K562 (cell line): Measurements from ENCODE around the gene HPGDS. TPM values are rescaled to one million over a fixed set of nuclear protein-coding genes. Genes with fewer than 3 reads are reported as not detected.
A peak's percentile ranks its signal among the peaks of the same experiment; 100 is the strongest.
"Not testable (repeated sequence)": the region's sequence is repeated elsewhere in the genome, so short reads cannot be mapped to it uniquely, and the experiment has no call there.

Source experiments
- ATAC-seq: fragments of 200-7000 bp; cut with Tn5 transposase; 3 replicates; pipeline ENCODE4 v1.9.1; 2020; ENCODE audit warnings: moderate library complexity
- BruUV-seq: library from RNA; stranded (reverse); fragments of 400-500 nt; replicated peaks from 2 replicates; lab custom pipeline; 2021; lab: Mats Ljungman, UMichigan
- CTCF ChIA-PET: fragments of 300-600 bp; formaldehyde crosslinking; extraction: SDS; loops from one replicate; lab custom pipeline; 2021; ENCODE audit warnings: low intra/inter-chr PET ratio; lab: Yijun Ruan, JAX
- POLR2A ChIA-PET: fragments of 300-600, 350-650 bp; sonication (Branson Sonifier 250); formaldehyde crosslinking; extraction: SDS; loops from one replicate; lab custom pipeline; 2021; ENCODE audit warnings: antibody characterized with exemption, inconsistent platforms; lab: Yijun Ruan, JAX
- DNase-seq, 4 experiments: peaks; one replicate each; pipeline versions ENCODE4 v3.0.0 to v3.0.0-alpha.2; 2011 to 2018; ENCODE audit warnings: low spot score in 3 of 4, mixed read lengths in 3 of 4; ENCODE audit errors: extremely low read depth in 1 of 4
- FAIRE-seq: peaks from 2 replicates; lab custom pipeline; 2011; peaks lifted over from hg19 to GRCh38; lab: Jason Lieb, UNC
- H2AFZ ChIP-seq: 2 replicates; pipeline ENCODE4 v1.6.0; 2011; ENCODE audit warnings: low read depth, low read length, control low read depth, inconsistent platforms
- H3K27ac ChIP-seq: fragments of 200-600 bp; 3 replicates; pipeline ENCODE4 v1.8.0; 2011; ENCODE audit warnings: low read depth, mild to moderate bottlenecking, control low read depth, inconsistent platforms, low read length, moderate library complexity, mixed read lengths; ENCODE audit errors: extremely low read depth
- H3K27me3 ChIP-seq, 2 experiments: fragments of 300-600 bp in 1 of 2; 2 replicates in 1 of 2; 3 replicates in 1 of 2; pipeline versions ENCODE4 v1.6.0 to v1.8.0; 2011; ENCODE audit warnings: inconsistent platforms in 2 of 2, low read length in 2 of 2, mild to moderate bottlenecking in 1 of 2, mixed read lengths in 1 of 2, moderate library complexity in 1 of 2; ENCODE audit not compliant: control insufficient read depth in 2 of 2, insufficient read depth in 2 of 2
- H3K36me3 ChIP-seq: fragments of 300-600 bp; 3 replicates; pipeline ENCODE4 v1.8.0; 2011; ENCODE audit warnings: mild to moderate bottlenecking, low read length, inconsistent platforms; ENCODE audit not compliant: control insufficient read depth, insufficient read depth
- H3K4me1 ChIP-seq, 2 experiments: fragments of 200-600 bp in 1 of 2; replicated peaks in 1 of 2; 2 replicates in 1 of 2; 3 replicates in 1 of 2; pipeline versions ENCODE4 v1.5.1 to v1.8.0; 2011; ENCODE audit warnings: inconsistent platforms in 2 of 2, low read length in 2 of 2, mild to moderate bottlenecking in 1 of 2, mixed read lengths in 1 of 2, moderate library complexity in 1 of 2; ENCODE audit not compliant: control insufficient read depth in 2 of 2, insufficient read depth in 2 of 2
- H3K4me2 ChIP-seq: 2 replicates; pipeline ENCODE4 v1.6.1; 2011; ENCODE audit warnings: low read length, control low read depth, inconsistent platforms, mixed read lengths; ENCODE audit not compliant: insufficient read depth
- H3K4me3 ChIP-seq: fragments of 200-600 bp; sonication (generic), shearing (Covaris generic); 2 replicates; pipeline ENCODE4 v1.5.1; 2016; ENCODE audit warnings: control low read depth, inconsistent platforms
- H3K79me2 ChIP-seq: fragments of 200-600 bp; 3 replicates; pipeline ENCODE4 v1.8.0; 2011; ENCODE audit warnings: low read length, inconsistent platforms; ENCODE audit not compliant: control insufficient read depth, insufficient read depth
- H3K9ac ChIP-seq, 2 experiments: 2 replicates each; pipeline versions ENCODE4 v1.6.0 to v1.6.1; 2011; ENCODE audit warnings: low read depth in 2 of 2, low read length in 2 of 2, control low read depth in 1 of 2, inconsistent platforms in 1 of 2, mild to moderate bottlenecking in 1 of 2, mixed read lengths in 1 of 2; ENCODE audit not compliant: insufficient read depth in 1 of 2
- H3K9me1 ChIP-seq: one replicate; pipeline ENCODE4 v1.6.0; 2011; ENCODE audit warnings: inconsistent platforms, mild to moderate bottlenecking, low read length, moderate library complexity; ENCODE audit not compliant: control insufficient read depth, insufficient read depth
- H3K9me3 ChIP-seq: replicated peaks from 2 replicates; pipeline ENCODE4 v1.5.1; 2011; ENCODE audit warnings: low read depth, low read length, inconsistent platforms; ENCODE audit not compliant: control insufficient read depth, insufficient read depth
- H4K20me1 ChIP-seq: replicated peaks from 2 replicates; pipeline ENCODE4 v1.6.1; 2011; ENCODE audit warnings: low read length, inconsistent platforms, mixed read lengths; ENCODE audit not compliant: control insufficient read depth, insufficient read depth
- ARID1B ChIP-seq: fragments of 450-650 bp; IDR thresholded peaks from 2 replicates; pipeline ENCODE4 v1.6.1; 2016; ENCODE audit warnings: antibody characterized with exemption, mild to moderate bottlenecking, inconsistent platforms
- CC2D1A ChIP-seq: fragments of 450-650 bp; IDR thresholded peaks from 2 replicates; pipeline ENCODE4 v1.6.1; 2017; ENCODE audit warnings: mild to moderate bottlenecking
- DPF2 ChIP-seq: fragments of 450-650 bp; IDR thresholded peaks from 2 replicates; pipeline ENCODE4 v1.6.1; 2016
- ELF4 ChIP-seq: fragments of 450-650 bp; formaldehyde crosslinking; IDR thresholded peaks from 2 replicates; pipeline ENCODE4 v1.4.0; 2022; ENCODE audit warnings: missing genetic modification characterization
- FOXM1 ChIP-seq, 2 experiments: fragments of 450-650 bp in 1 of 2; sonication (generic) in 1 of 2; formaldehyde crosslinking in 1 of 2; IDR thresholded peaks; 2 replicates each; pipeline versions ENCODE4 v1.6.1 to v1.9.0; 2017 to 2022; ENCODE audit warnings: low read depth in 2 of 2, mild to moderate bottlenecking in 2 of 2, missing genetic modification reagents in 1 of 2, moderate library complexity in 1 of 2
- KLF16 ChIP-seq: IDR thresholded peaks from 2 replicates; pipeline ENCODE4 v1.6.1; 2016; ENCODE audit warnings: antibody characterized with exemption
- MTA1 ChIP-seq: fragments of 450-650 bp; IDR thresholded peaks from 2 replicates; pipeline ENCODE4 v1.6.1; 2017; ENCODE audit warnings: borderline replicate concordance
- MTA2 ChIP-seq: fragments of 450-650 bp; IDR thresholded peaks from 2 replicates; pipeline ENCODE4 v1.6.1; 2016; ENCODE audit warnings: low read depth
- NCOR1 ChIP-seq: fragments of 450-650 bp; IDR thresholded peaks from 2 replicates; pipeline ENCODE4 v1.6.1; 2016; ENCODE audit warnings: mild to moderate bottlenecking, moderate library complexity
- NEUROD1 ChIP-seq: fragments of 150-350 bp; IDR thresholded peaks from 2 replicates; pipeline ENCODE4 v1.6.1; 2014; ENCODE audit warnings: borderline replicate concordance, low read length, low read depth; ENCODE audit not compliant: partially characterized antibody
- NR2C1 ChIP-seq, 2 experiments: fragments of 450-650 bp; IDR thresholded peaks; 2 replicates each; pipeline ENCODE4 v1.6.1; 2017; ENCODE audit warnings: mild to moderate bottlenecking in 2 of 2, antibody characterized with exemption in 1 of 2, inconsistent platforms in 1 of 2, missing compliant biosample characterization in 1 of 2, missing genetic modification characterization in 1 of 2
- OTX1 ChIP-seq: fragments of 450-650 bp; formaldehyde crosslinking; IDR thresholded peaks from 2 replicates; pipeline ENCODE4 v1.4.0; 2022; ENCODE audit warnings: mild to moderate bottlenecking
- PML ChIP-seq: IDR thresholded peaks from 2 replicates; pipeline ENCODE4 v1.6.1; 2012; ENCODE audit warnings: low read length, inconsistent platforms
- PYGO2 ChIP-seq: fragments of 450-650 bp; IDR thresholded peaks from 2 replicates; pipeline ENCODE4 v1.6.1; 2016; ENCODE audit warnings: mild to moderate bottlenecking, missing genetic modification characterization, moderate library complexity, missing compliant biosample characterization
- TARDBP ChIP-seq: fragments of 450-650 bp; IDR thresholded peaks from 2 replicates; pipeline ENCODE4 v1.6.1; 2016
- TCF3 ChIP-seq: sonication (generic); formaldehyde crosslinking; IDR thresholded peaks from 2 replicates; pipeline ENCODE4 v1.4.0; 2020; ENCODE audit warnings: mild to moderate bottlenecking, missing genetic modification reagents
- TEAD4 ChIP-seq, 2 experiments: sonication (generic) in 1 of 2; formaldehyde crosslinking in 1 of 2; IDR thresholded peaks; 2 replicates each; pipeline versions ENCODE4 v1.6.1 to v1.8.0; 2012 to 2022; ENCODE audit warnings: borderline replicate concordance in 1 of 2, inconsistent platforms in 1 of 2, low read length in 1 of 2, mild to moderate bottlenecking in 1 of 2, missing genetic modification reagents in 1 of 2
- WGBS: fragments of 100-300 bp; shearing (Covaris generic); methylation state at CpG from one replicate; pipeline ENCODE4 v1.1.6; 2016; ENCODE audit warnings: low coverage, mixed read lengths; ENCODE audit not compliant: insufficient coverage; ENCODE audit errors: missing lambda C conversion rate; 5-methylcytosine and 5-hydroxymethylcytosine counted together
- in situ Hi-C: fragments of 300-500 bp; cut with MboI; formaldehyde crosslinking; loops from 4 replicates; pipeline ENCODE4 v1.15.0; 2018; ENCODE audit warnings: inconsistent platforms, mixed read lengths
- intact Hi-C: fragments of 100-400 bp; cut with micrococcal nuclease; formaldehyde crosslinking; loops from 2 replicates; pipeline ENCODE4 v1.14.2; 2022
- polyA plus RNA-seq, 8 experiments: library from polyadenylated mRNA; depleted of rRNA in 4 of 8; stranded (reverse) in 5 of 8; unstranded in 3 of 8; fragments of >200 nt; fragmentation: Nextera tagmentation in 2 of 8; fragmentation: Illumina TruSeq in 1 of 8; extraction: Ambion mirVana in 2 of 8; extraction: Trizol in 1 of 8; gene quantifications; 2 replicates each; pipeline versions ENCODE4 v1.2.1 to v1.2.3, GENCODE V29; 2011 to 2014; ENCODE audit warnings: inconsistent platforms in 1 of 8, missing spikeins in 1 of 8
- total RNA-seq, 7 experiments: library from RNA; depleted of rRNA in 6 of 7; stranded (reverse); fragments of >200 nt in 6 of 7; fragmentation: Illumina TruSeq in 2 of 7; extraction: Trizol in 2 of 7; gene quantifications; 2 replicates each; pipeline versions ENCODE4 v1.2.1 to v1.2.3, GENCODE V29; 2011 to 2021; ENCODE audit warnings: low replicate concordance in 1 of 7
- TF ChIP-seq, protein P1 (sequence below): sonication (generic); formaldehyde crosslinking; IDR thresholded peaks from 2 replicates; pipeline ENCODE4 v1.8.1; 2023; ENCODE audit warnings: missing genetic modification reagents, mild to moderate bottlenecking, borderline replicate concordance

The HPGDS gene
- total and polyA plus RNA-seq, 9 of the 15 experiments (the other 6 are each of a cell fraction or from before 2014, with no cell fraction given), result 0.07 to 0.36 (median 0.14) TPM; not detected in 4

DNA sequence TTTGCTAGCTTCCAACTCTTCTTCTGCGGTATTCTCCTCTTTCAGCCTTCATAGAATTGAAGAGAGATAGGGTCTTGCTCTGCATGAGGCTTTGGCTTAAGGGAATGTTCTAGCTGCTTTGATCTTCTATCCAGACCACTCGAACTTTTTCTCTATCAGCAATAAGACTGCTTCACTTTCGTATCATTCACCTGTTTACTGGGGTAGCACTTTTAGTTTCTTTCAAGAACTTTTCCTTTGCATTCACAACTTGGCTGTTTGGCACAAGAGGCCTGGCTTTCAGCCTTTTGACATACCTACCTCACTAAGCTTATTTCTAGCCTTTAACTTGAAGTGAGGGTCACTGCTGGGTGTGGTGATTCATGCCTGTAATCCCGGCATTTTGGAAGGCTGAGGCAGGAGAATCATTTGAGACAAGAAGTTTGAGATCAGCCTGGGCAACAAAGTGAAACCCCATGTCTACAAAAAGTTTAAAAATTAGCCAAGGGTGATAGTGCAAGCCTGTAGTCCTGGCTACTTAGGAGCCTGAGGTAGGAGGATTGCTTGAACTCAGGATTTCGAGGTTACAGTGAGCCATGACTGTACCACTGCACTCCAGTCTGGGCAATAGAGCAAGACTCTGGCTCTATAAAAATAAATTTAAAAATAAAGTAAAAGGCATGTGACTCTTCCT is 47.1 kb upstream of the HPGDS start (continued):
- TF ChIP-seq, protein P1, sequence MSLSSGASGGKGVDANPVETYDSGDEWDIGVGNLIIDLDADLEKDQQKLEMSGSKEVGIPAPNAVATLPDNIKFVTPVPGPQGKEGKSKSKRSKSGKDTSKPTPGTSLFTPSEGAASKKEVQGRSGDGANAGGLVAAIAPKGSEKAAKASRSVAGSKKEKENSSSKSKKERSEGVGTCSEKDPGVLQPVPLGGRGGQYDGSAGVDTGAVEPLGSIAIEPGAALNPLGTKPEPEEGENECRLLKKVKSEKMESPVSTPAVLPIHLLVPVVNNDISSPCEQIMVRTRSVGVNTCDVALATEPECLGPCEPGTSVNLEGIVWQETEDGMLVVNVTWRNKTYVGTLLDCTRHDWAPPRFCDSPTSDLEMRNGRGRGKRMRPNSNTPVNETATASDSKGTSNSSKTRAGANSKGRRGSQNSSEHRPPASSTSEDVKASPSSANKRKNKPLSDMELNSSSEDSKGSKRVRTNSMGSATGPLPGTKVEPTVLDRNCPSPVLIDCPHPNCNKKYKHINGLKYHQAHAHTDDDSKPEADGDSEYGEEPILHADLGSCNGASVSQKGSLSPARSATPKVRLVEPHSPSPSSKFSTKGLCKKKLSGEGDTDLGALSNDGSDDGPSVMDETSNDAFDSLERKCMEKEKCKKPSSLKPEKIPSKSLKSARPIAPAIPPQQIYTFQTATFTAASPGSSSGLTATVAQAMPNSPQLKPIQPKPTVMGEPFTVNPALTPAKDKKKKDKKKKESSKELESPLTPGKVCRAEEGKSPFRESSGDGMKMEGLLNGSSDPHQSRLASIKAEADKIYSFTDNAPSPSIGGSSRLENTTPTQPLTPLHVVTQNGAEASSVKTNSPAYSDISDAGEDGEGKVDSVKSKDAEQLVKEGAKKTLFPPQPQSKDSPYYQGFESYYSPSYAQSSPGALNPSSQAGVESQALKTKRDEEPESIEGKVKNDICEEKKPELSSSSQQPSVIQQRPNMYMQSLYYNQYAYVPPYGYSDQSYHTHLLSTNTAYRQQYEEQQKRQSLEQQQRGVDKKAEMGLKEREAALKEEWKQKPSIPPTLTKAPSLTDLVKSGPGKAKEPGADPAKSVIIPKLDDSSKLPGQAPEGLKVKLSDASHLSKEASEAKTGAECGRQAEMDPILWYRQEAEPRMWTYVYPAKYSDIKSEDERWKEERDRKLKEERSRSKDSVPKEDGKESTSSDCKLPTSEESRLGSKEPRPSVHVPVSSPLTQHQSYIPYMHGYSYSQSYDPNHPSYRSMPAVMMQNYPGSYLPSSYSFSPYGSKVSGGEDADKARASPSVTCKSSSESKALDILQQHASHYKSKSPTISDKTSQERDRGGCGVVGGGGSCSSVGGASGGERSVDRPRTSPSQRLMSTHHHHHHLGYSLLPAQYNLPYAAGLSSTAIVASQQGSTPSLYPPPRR, result no peak
- no peak for TF ChIP-seq TARDBP
- TF ChIP-seq NEUROD1, result no peak

DNA sequence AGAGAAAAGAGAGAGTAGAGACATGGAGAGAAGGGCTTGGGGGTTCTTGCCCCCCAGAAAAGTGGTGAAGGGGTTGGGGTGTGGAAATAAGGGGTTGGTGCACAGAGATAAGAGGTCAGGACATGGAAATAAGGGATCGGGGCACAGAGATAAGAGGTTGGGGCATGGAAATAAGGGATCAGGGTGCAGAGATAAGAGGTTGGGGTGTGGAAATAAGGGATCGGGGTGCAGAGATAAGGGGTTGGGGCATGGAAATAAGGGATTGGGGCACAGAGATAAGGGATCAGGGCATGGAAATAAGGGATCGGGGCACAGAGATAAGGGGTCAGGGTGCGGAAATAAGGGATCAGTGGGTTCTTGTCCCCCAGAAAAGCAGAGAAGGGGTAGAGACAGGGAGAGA is 45.3 kb upstream of the HPGDS start:
- ATAC-seq; H2AFZ ChIP-seq; H3K4me2 ChIP-seq; H3K4me1 ChIP-seq; H3K9me1 ChIP-seq; CTCF ChIA-PET; FAIRE-seq; H3K4me3 ChIP-seq; H3K27ac ChIP-seq; H3K27me3 ChIP-seq; H3K79me2 ChIP-seq; in situ Hi-C loops; intact Hi-C loops; H3K9ac ChIP-seq; H3K36me3 ChIP-seq; POLR2A ChIA-PET; BruUV-seq; H4K20me1 ChIP-seq; DNase-seq; H3K9me3 ChIP-seq; TF ChIP-seq TEAD4 (CRISPR knock-in tag; IDR thresholded peaks at IDR 0.05; ENCODE audit: borderline replicate concordance); FOXM1 (CRISPR knock-in tag; IDR thresholded peaks at IDR 0.05; ENCODE audit: low read depth): not testable (repeated sequence)
- 12% methylated on average over 4 of the region's 4 CpGs for WGBS
- peak; percentile 77 for TF ChIP-seq TEAD4 (IDR thresholded peaks at IDR 0.05; ENCODE audit: low read length)
- peak; percentile 94 for TF ChIP-seq NCOR1
- peak; percentile 95 for TF ChIP-seq ARID1B
- TF ChIP-seq MTA1, result peak; percentile 86
- TF ChIP-seq CC2D1A, result peak; percentile 94
- TF ChIP-seq TCF3 (CRISPR knock-in tag), result peak; percentile 65
- peak; percentile 75; the same call in 1 of the 2 replicates for TF ChIP-seq DPF2
- peak; percentile 77; the same call in 1 of the 2 replicates for TF ChIP-seq PYGO2
- peak; percentile 39; the same call in 1 of the 2 replicates for TF ChIP-seq PML
- TF ChIP-seq ELF4 (CRISPR knock-in tag), result peak; percentile 97
- TF ChIP-seq OTX1 (CRISPR knock-in tag), result peak; percentile 48; the same call in 1 of the 2 replicates
- TF ChIP-seq FOXM1 (IDR thresholded peaks at IDR 0.05; ENCODE audit: low read depth), result peak; percentile 73
- peak; percentile 91 for TF ChIP-seq MTA2
- TF ChIP-seq NR2C1 (IDR thresholded peaks at IDR 0.05), result peak; percentile 54; the same call in 1 of the 2 replicates
- peak; percentile 60 for TF ChIP-seq NR2C1 (tag; IDR thresholded peaks at IDR 0.05)
- TF ChIP-seq KLF16, result peak; percentile 70
